GM12892 (cell line): ENCODE data around the gene MYH2.

Source experiments
- POLR2A ChIP-seq: IDR thresholded peaks from 2 replicates; pipeline ENCODE4 v1.6.1; 2011; ENCODE audit warnings: low read depth, low read length, control low read depth
- TAF1 ChIP-seq: IDR thresholded peaks from 2 replicates; pipeline ENCODE4 v1.6.1; 2011; ENCODE audit warnings: low read depth, mild to moderate bottlenecking, control low read depth, low read length, borderline replicate concordance

DNA sequence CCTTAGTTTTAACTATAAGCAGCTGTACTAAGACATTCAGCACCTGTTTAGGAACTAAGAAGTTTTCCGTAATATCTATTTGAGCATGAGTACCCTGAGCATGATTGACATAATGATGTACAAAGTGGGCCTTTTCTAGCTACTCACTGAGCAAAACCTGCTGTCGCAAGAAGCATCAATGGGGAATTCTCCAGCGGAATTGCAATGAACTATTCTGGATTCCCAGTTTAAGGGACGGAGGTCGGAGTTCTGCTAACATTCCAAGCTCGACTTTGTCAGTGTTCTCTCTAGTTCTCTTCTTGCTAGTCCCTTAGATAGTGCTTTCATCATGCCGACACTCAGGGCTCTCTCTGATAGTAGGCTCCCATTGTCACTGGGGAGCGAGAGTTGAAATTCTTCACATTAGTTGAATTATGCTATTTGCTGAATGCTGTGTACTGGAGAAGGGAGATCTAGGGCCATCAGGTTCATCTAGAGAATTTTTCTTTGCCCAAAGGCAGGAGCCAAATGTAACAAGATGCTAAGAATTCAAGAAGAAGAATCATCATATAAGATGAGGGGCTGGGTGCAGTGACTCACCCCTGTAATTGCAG is 40.2 kb upstream of the MYH2 start:
- TF ChIP-seq POLR2A, result no peak
- TF ChIP-seq TAF1, result no peak
